ENCODE results near the gene ATP9A.

GRCh38 chr20:51713213-51713598 lies 55.0 kb downstream of the ATP9A start:
- no peak for TF ChIP-seq CTCF (IDR thresholded peaks at IDR 0.05)
- TF ChIP-seq POLR2A (IDR thresholded peaks at IDR 0.05), result no peak
- no peak for TF ChIP-seq POLR2AphosphoS5 (IDR thresholded peaks at IDR 0.05)
- no peak for TF ChIP-seq EP300 (IDR thresholded peaks at IDR 0.05)
